K562 (cell line): Measurements from ENCODE around the gene EEA1. TPM values are rescaled to one million over a fixed set of nuclear protein-coding genes. Genes with fewer than 3 reads are reported as not detected.
A peak's percentile ranks its signal among the peaks of the same experiment; 100 is the strongest.

Experiments used
- ATAC-seq: fragments of 200-7000 bp; cut with Tn5 transposase; 3 replicates; pipeline ENCODE4 v1.9.1; 2020; ENCODE audit warnings: moderate library complexity
- BruUV-seq: library from RNA; stranded (reverse); fragments of 400-500 nt; replicated peaks from 2 replicates; lab custom pipeline; 2021; lab: Mats Ljungman, UMichigan
- CTCF ChIA-PET: fragments of 300-600 bp; formaldehyde crosslinking; extraction: SDS; loops from one replicate; lab custom pipeline; 2021; ENCODE audit warnings: low intra/inter-chr PET ratio; lab: Yijun Ruan, JAX
- POLR2A ChIA-PET: fragments of 300-600, 350-650 bp; sonication (Branson Sonifier 250); formaldehyde crosslinking; extraction: SDS; loops from one replicate; lab custom pipeline; 2021; ENCODE audit warnings: antibody characterized with exemption, inconsistent platforms; lab: Yijun Ruan, JAX
- DNase-seq, 4 experiments: peaks; one replicate each; pipeline versions ENCODE4 v3.0.0 to v3.0.0-alpha.2; 2011 to 2018; ENCODE audit warnings: low spot score in 3 of 4, mixed read lengths in 3 of 4; ENCODE audit errors: extremely low read depth in 1 of 4
- FAIRE-seq: peaks from 2 replicates; lab custom pipeline; 2011; peaks lifted over from hg19 to GRCh38; lab: Jason Lieb, UNC
- H2AFZ ChIP-seq: 2 replicates; pipeline ENCODE4 v1.6.0; 2011; ENCODE audit warnings: low read depth, low read length, control low read depth, inconsistent platforms
- H3K27ac ChIP-seq: fragments of 200-600 bp; 3 replicates; pipeline ENCODE4 v1.8.0; 2011; ENCODE audit warnings: low read depth, mild to moderate bottlenecking, control low read depth, inconsistent platforms, low read length, moderate library complexity, mixed read lengths; ENCODE audit errors: extremely low read depth
- H3K27me3 ChIP-seq, 2 experiments: fragments of 300-600 bp in 1 of 2; 2 replicates in 1 of 2; 3 replicates in 1 of 2; pipeline versions ENCODE4 v1.6.0 to v1.8.0; 2011; ENCODE audit warnings: inconsistent platforms in 2 of 2, low read length in 2 of 2, mild to moderate bottlenecking in 1 of 2, mixed read lengths in 1 of 2, moderate library complexity in 1 of 2; ENCODE audit not compliant: control insufficient read depth in 2 of 2, insufficient read depth in 2 of 2
- H3K36me3 ChIP-seq: fragments of 300-600 bp; 3 replicates; pipeline ENCODE4 v1.8.0; 2011; ENCODE audit warnings: mild to moderate bottlenecking, low read length, inconsistent platforms; ENCODE audit not compliant: control insufficient read depth, insufficient read depth
- H3K4me1 ChIP-seq, 2 experiments: fragments of 200-600 bp in 1 of 2; replicated peaks in 1 of 2; 2 replicates in 1 of 2; 3 replicates in 1 of 2; pipeline versions ENCODE4 v1.5.1 to v1.8.0; 2011; ENCODE audit warnings: inconsistent platforms in 2 of 2, low read length in 2 of 2, mild to moderate bottlenecking in 1 of 2, mixed read lengths in 1 of 2, moderate library complexity in 1 of 2; ENCODE audit not compliant: control insufficient read depth in 2 of 2, insufficient read depth in 2 of 2
- H3K4me2 ChIP-seq: 2 replicates; pipeline ENCODE4 v1.6.1; 2011; ENCODE audit warnings: low read length, control low read depth, inconsistent platforms, mixed read lengths; ENCODE audit not compliant: insufficient read depth
- H3K4me3 ChIP-seq: fragments of 200-600 bp; sonication (generic), shearing (Covaris generic); 2 replicates; pipeline ENCODE4 v1.5.1; 2016; ENCODE audit warnings: control low read depth, inconsistent platforms
- H3K79me2 ChIP-seq: fragments of 200-600 bp; 3 replicates; pipeline ENCODE4 v1.8.0; 2011; ENCODE audit warnings: low read length, inconsistent platforms; ENCODE audit not compliant: control insufficient read depth, insufficient read depth
- H3K9ac ChIP-seq, 2 experiments: 2 replicates each; pipeline versions ENCODE4 v1.6.0 to v1.6.1; 2011; ENCODE audit warnings: low read depth in 2 of 2, low read length in 2 of 2, control low read depth in 1 of 2, inconsistent platforms in 1 of 2, mild to moderate bottlenecking in 1 of 2, mixed read lengths in 1 of 2; ENCODE audit not compliant: insufficient read depth in 1 of 2
- H3K9me1 ChIP-seq: one replicate; pipeline ENCODE4 v1.6.0; 2011; ENCODE audit warnings: inconsistent platforms, mild to moderate bottlenecking, low read length, moderate library complexity; ENCODE audit not compliant: control insufficient read depth, insufficient read depth
- H3K9me3 ChIP-seq: replicated peaks from 2 replicates; pipeline ENCODE4 v1.5.1; 2011; ENCODE audit warnings: low read depth, low read length, inconsistent platforms; ENCODE audit not compliant: control insufficient read depth, insufficient read depth
- H4K20me1 ChIP-seq: replicated peaks from 2 replicates; pipeline ENCODE4 v1.6.1; 2011; ENCODE audit warnings: low read length, inconsistent platforms, mixed read lengths; ENCODE audit not compliant: control insufficient read depth, insufficient read depth
- BRF2 ChIP-seq: IDR thresholded peaks from 3 replicates; pipeline ENCODE4 v1.6.1; 2011; ENCODE audit warnings: borderline replicate concordance, mild to moderate bottlenecking; ENCODE audit not compliant: insufficient read length, insufficient read depth
- CCNT2 ChIP-seq: IDR thresholded peaks from 2 replicates; pipeline ENCODE4 v1.6.1; 2011; ENCODE audit warnings: borderline replicate concordance, low read depth, mild to moderate bottlenecking, moderate library complexity, mixed read lengths, low read length; ENCODE audit not compliant: insufficient read length; ENCODE audit errors: extremely low read depth
- DDX20 ChIP-seq: fragments of 450-650 bp; IDR thresholded peaks from 2 replicates; pipeline ENCODE4 v1.6.1; 2016; ENCODE audit warnings: missing genetic modification characterization, low read depth, mild to moderate bottlenecking, missing compliant biosample characterization, moderate library complexity
- EP400 ChIP-seq: fragments of 450-650 bp; IDR thresholded peaks from 2 replicates; pipeline ENCODE4 v1.6.1; 2017; ENCODE audit warnings: antibody characterized with exemption, mild to moderate bottlenecking, moderate library complexity
- FOXA3 ChIP-seq, 2 experiments: fragments of 450-650 bp in 1 of 2; sonication (generic) in 1 of 2; formaldehyde crosslinking; IDR thresholded peaks in 1 of 2; conservative IDR thresholded peaks in 1 of 2; 2 replicates each; pipeline versions ENCODE4 v1.4.0 to v1.8.0; 2020 to 2022; ENCODE audit warnings: mild to moderate bottlenecking in 2 of 2, missing genetic modification reagents in 1 of 2
- NFATC3 ChIP-seq: fragments of 450-650 bp; IDR thresholded peaks from 2 replicates; pipeline ENCODE4 v1.6.1; 2017; ENCODE audit warnings: mild to moderate bottlenecking
- NR2C1 ChIP-seq, 2 experiments: fragments of 450-650 bp; IDR thresholded peaks; 2 replicates each; pipeline ENCODE4 v1.6.1; 2017; ENCODE audit warnings: mild to moderate bottlenecking in 2 of 2, antibody characterized with exemption in 1 of 2, inconsistent platforms in 1 of 2, missing compliant biosample characterization in 1 of 2, missing genetic modification characterization in 1 of 2
- POLR2G ChIP-seq: fragments of 200-400 bp; formaldehyde crosslinking; IDR thresholded peaks from 2 replicates; pipeline ENCODE4 v1.6.1; 2017; ENCODE audit warnings: low read depth, mild to moderate bottlenecking, antibody characterized with exemption, low read length, moderate library complexity
- SAP30 ChIP-seq: fragments of 200-600 bp; sonication (generic); IDR thresholded peaks from 2 replicates; pipeline ENCODE4 v1.6.1; 2012; ENCODE audit warnings: borderline replicate concordance, low read depth, mild to moderate bottlenecking, moderate library complexity, low read length, control low read depth, inconsistent platforms; ENCODE audit not compliant: insufficient read depth, poor library complexity, severe bottlenecking
- TRIM24 ChIP-seq, 2 experiments: fragments of 450-650 bp; IDR thresholded peaks; 2 replicates each; pipeline ENCODE4 v1.6.1; 2016
- ZNF24 ChIP-seq: fragments of 450-650 bp; IDR thresholded peaks from 2 replicates; pipeline ENCODE4 v1.6.1; 2016
- WGBS: fragments of 100-300 bp; shearing (Covaris generic); methylation state at CpG from one replicate; pipeline ENCODE4 v1.1.6; 2016; ENCODE audit warnings: low coverage, mixed read lengths; ENCODE audit not compliant: insufficient coverage; ENCODE audit errors: missing lambda C conversion rate; 5-methylcytosine and 5-hydroxymethylcytosine counted together
- in situ Hi-C: fragments of 300-500 bp; cut with MboI; formaldehyde crosslinking; loops from 4 replicates; pipeline ENCODE4 v1.15.0; 2018; ENCODE audit warnings: inconsistent platforms, mixed read lengths
- intact Hi-C: fragments of 100-400 bp; cut with micrococcal nuclease; formaldehyde crosslinking; loops from 2 replicates; pipeline ENCODE4 v1.14.2; 2022
- polyA plus RNA-seq, 8 experiments: library from polyadenylated mRNA; depleted of rRNA in 4 of 8; stranded (reverse) in 5 of 8; unstranded in 3 of 8; fragments of >200 nt; fragmentation: Nextera tagmentation in 2 of 8; fragmentation: Illumina TruSeq in 1 of 8; extraction: Ambion mirVana in 2 of 8; extraction: Trizol in 1 of 8; gene quantifications; 2 replicates each; pipeline versions ENCODE4 v1.2.1 to v1.2.3, GENCODE V29; 2011 to 2014; ENCODE audit warnings: inconsistent platforms in 1 of 8, missing spikeins in 1 of 8
- total RNA-seq, 7 experiments: library from RNA; depleted of rRNA in 6 of 7; stranded (reverse); fragments of >200 nt in 6 of 7; fragmentation: Illumina TruSeq in 2 of 7; extraction: Trizol in 2 of 7; gene quantifications; 2 replicates each; pipeline versions ENCODE4 v1.2.1 to v1.2.3, GENCODE V29; 2011 to 2021; ENCODE audit warnings: low replicate concordance in 1 of 7
- TF ChIP-seq, protein P1 (sequence below): fragments of 150-350 bp; IDR thresholded peaks from 2 replicates; pipeline ENCODE4 v1.6.1; 2014; ENCODE audit warnings: low read depth, mild to moderate bottlenecking, low read length, borderline replicate concordance
- TF ChIP-seq, protein P2 (sequence below): fragments of 450-650 bp; formaldehyde crosslinking; IDR thresholded peaks from 2 replicates; pipeline ENCODE4 v1.4.0; 2022; ENCODE audit warnings: mild to moderate bottlenecking, moderate library complexity

The EEA1 gene
- total and polyA plus RNA-seq, 9 of the 15 experiments (the other 6 are each of a cell fraction or from before 2014, with no cell fraction given) = 3.5 to 17.1 (median 7.5) TPM

GRCh38 chr12:92845329-92845728 lies 83.8 kb downstream of the EEA1 start (continued):
- TF ChIP-seq, protein P1, sequence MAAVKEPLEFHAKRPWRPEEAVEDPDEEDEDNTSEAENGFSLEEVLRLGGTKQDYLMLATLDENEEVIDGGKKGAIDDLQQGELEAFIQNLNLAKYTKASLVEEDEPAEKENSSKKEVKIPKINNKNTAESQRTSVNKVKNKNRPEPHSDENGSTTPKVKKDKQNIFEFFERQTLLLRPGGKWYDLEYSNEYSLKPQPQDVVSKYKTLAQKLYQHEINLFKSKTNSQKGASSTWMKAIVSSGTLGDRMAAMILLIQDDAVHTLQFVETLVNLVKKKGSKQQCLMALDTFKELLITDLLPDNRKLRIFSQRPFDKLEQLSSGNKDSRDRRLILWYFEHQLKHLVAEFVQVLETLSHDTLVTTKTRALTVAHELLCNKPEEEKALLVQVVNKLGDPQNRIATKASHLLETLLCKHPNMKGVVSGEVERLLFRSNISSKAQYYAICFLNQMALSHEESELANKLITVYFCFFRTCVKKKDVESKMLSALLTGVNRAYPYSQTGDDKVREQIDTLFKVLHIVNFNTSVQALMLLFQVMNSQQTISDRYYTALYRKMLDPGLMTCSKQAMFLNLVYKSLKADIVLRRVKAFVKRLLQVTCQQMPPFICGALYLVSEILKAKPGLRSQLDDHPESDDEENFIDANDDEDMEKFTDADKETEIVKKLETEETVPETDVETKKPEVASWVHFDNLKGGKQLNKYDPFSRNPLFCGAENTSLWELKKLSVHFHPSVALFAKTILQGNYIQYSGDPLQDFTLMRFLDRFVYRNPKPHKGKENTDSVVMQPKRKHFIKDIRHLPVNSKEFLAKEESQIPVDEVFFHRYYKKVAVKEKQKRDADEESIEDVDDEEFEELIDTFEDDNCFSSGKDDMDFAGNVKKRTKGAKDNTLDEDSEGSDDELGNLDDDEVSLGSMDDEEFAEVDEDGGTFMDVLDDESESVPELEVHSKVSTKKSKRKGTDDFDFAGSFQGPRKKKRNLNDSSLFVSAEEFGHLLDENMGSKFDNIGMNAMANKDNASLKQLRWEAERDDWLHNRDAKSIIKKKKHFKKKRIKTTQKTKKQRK = no peak
- TF ChIP-seq, all 486 proteins: peak for 0

DNA sequence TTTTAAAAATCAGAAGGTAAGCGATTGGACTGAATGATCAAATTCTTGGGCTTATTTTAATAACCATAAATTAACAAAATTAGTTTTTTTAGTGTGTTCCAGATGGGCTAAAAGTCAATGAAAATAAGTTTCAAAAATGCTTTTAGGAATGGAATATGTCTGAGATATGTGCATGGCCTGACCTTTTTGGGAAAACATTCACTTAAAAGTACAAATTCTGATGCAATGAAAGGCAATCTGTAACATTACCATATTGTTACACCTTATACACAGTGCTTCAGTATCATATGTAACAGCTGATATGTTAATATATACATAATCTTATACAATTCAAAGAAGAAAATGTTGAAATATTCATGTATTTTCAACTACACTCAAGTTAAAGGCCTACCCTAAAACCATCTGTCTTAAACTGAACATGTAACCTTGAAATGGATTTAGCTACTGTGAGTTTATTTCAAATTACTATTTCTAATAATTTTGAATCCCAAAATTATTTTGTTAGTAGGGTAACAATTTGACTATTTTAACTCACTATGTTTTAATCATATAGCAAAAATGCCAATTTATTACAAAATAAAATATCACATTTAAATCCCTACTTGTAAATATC lies 84.8 kb downstream of the EEA1 start:
- peak; percentile 78 for ATAC-seq
- Histone ChIP-seq H3K4me2 (no peak overlapping the region), H3K36me3 (peaks cover 16% of the 10 kb centered on the region), H3K9me3 (no peaks in the 10 kb centered on the region), H3K27ac (no peak overlapping the region), H3K9me1 (no peaks in the 10 kb centered on the region), H3K4me3 (no peak overlapping the region), H2AFZ (no peak overlapping the region), H3K9ac (no peak overlapping the region), H3K4me1 (no peaks in the 10 kb centered on the region), H3K27me3 (no peaks in the 10 kb centered on the region), H4K20me1 (no peaks in the 10 kb centered on the region), H3K79me2 (no peaks in the 10 kb centered on the region)
- in situ Hi-C loops (no loop called here), intact Hi-C loops (loop anchor here (5.0 kb wide), 1 partner anchor 83 kb away; the partner anchor contains the start of gene EEA1)
- 95% methylated on average over 1 of the region's 1 CpG for WGBS
- no TSS peak for BruUV-seq
- ChIA-PET POLR2A (no interaction called here), CTCF (no interaction called here)
- FAIRE-seq = peak; percentile 11
- DNase-seq = no peak
- TF ChIP-seq NR2C1 (IDR thresholded peaks at IDR 0.05) = no peak
- TF ChIP-seq NR2C1 (tag; IDR thresholded peaks at IDR 0.05) = peak; percentile 38; the same call in 1 of the 2 replicates
- no peak for TF ChIP-seq ZNF24
- TF ChIP-seq NFATC3 = no peak
- TF ChIP-seq POLR2G = no peak
- TF ChIP-seq, protein P2, sequence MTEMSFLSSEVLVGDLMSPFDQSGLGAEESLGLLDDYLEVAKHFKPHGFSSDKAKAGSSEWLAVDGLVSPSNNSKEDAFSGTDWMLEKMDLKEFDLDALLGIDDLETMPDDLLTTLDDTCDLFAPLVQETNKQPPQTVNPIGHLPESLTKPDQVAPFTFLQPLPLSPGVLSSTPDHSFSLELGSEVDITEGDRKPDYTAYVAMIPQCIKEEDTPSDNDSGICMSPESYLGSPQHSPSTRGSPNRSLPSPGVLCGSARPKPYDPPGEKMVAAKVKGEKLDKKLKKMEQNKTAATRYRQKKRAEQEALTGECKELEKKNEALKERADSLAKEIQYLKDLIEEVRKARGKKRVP = peak; percentile 73; the same call in 1 of the 2 replicates
- TF ChIP-seq CCNT2 = no peak
- TF ChIP-seq BRF2 = no peak
- TF ChIP-seq EP400 = 0 out of 2 replicates have a peak, but pooled peaks have one; percentile 21
- TF ChIP-seq TRIM24 (IDR thresholded peaks at IDR 0.05) = peak; percentile 89 to 94
- TF ChIP-seq FOXA3 (CRISPR knock-in tag; conservative IDR thresholded peaks at IDR 0.05 in 1 of 2, IDR thresholded peaks at IDR 0.05 in 1 of 2) = no peak
- TF ChIP-seq DDX20 (tag) = 0 out of 2 replicates have a peak, but pooled peaks have one; percentile 42
- TF ChIP-seq SAP30 = no peak
